Choroid plexus epithelial cell (primary cell): Measurements from ENCODE around the gene KIF6.

Experiments used
- DNase-seq: peaks from one replicate; pipeline ENCODE4 v3.0.0-alpha.2; 2010; ENCODE audit warnings: low read depth
- H3K4me3 ChIP-seq: 2 replicates; pipeline ENCODE4 v1.5.1; 2011; ENCODE audit warnings: low read depth, mild to moderate bottlenecking, control low read depth, low read length, moderate library complexity
- CTCF ChIP-seq: conservative IDR thresholded peaks from 2 replicates; pipeline ENCODE4 v1.5.1; 2011; ENCODE audit warnings: low read depth, mild to moderate bottlenecking, control low read depth, inconsistent platforms, low read length, moderate library complexity

KIF6 gene

DNA sequence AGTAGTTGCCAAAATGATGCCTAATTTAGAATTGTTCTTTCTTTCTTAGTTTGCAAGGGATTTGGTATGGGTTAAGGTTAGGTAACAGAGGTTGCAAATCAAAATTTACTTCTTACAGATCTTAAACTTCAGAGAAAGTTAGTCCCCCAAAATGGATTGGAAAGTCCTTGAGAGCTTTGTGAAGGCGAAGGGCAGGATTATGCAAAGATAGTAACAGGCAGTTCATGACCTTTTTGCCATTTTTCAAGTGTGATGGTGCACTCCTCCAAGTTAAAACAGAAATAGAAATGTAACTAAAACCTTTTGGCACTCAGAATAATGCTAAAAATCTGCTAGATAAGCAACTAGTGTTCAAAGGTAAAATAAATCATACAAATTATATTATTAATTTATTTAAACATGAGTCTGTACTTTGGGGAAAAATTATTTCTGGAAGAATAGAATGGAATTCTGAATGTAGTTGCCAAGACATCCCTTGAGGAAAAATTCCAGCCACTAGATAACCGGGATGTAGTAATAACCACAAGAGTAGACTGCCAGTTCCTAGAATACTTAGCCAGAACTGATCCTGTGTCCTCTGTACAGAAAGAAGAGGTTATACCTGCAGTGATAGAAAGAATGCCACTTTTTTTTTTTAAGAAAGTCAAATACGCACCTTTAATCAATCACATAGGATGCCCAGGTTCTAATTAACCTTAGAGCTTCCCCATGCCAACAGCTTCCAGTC, 35.2 kb upstream of the KIF6 start:
- no peak for TF ChIP-seq CTCF
- H3K4me3 ChIP-seq, result no peak overlapping the region
- no peak for DNase-seq

- DNase-seq, result no peak
These were observed 33.8 kb upstream of the KIF6 start for GRCh38 chr6:39758905-39759605.

GRCh38 chr6:39756582-39756981, 31.4 kb upstream of the KIF6 start:
- H3K4me3 ChIP-seq, result no peak overlapping the region
- no peak for DNase-seq
- TF ChIP-seq CTCF, result no peak

More at GRCh38 chr6:39758905-39759605, 33.8 kb upstream of the KIF6 start:
- no peak for TF ChIP-seq CTCF
- H3K4me3 ChIP-seq, result no peak overlapping the region

DNA sequence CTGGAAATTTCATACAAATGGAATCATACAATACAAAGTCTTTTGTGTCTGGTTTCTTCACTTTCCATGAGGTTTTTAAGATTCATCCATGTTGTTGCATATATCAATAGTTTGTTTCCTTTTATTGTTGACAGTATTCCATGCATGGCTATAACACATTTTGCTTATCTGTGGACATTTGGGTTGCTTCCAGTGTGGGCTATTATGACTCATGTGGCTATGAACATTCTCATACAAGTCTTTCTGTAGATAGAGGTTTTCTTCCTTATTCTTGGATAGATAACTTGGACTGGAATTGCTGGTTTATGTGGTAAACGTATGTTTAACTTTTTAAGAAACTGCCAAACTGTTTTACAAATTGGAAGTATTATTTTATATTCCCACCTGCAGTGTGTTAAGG, 30.0 kb upstream of the KIF6 start:
- H3K4me3 ChIP-seq, result no peak overlapping the region
- peak; percentile 41 for DNase-seq
- no peak for TF ChIP-seq CTCF

GRCh38 chr6:39754514-39755115, 29.4 kb upstream of the KIF6 start:
- no peak for DNase-seq
- H3K4me3 ChIP-seq, result no peak overlapping the region
- TF ChIP-seq CTCF, result no peak

DNA sequence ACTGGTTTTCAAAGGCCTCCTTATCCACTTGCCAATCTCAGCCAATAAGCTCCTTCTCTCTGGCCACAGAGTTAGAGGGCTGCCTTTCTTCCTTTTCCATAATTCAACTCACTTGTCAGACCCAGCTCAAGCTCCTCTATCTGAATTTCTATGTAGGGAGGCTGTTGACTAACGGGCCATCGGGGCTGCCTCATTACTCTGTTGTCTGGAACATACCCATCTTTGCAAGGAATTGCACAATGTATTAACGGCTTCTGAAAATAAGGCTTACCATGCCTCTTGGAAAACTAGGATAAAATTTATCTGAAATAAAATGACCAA, 28.5 kb upstream of the KIF6 start:
- no peak overlapping the region for H3K4me3 ChIP-seq
- no peak for DNase-seq
- TF ChIP-seq CTCF, result no peak
